IMR-90 (cell line): ENCODE data around the gene GNAI2. TPM values are rescaled to one million over a fixed set of nuclear protein-coding genes. Genes with fewer than 3 reads are reported as not detected.

Experiments
- ATAC-seq: fragments of 200-7000 bp; cut with Tn5 transposase; 2 replicates; pipeline ENCODE4 v1.9.1; 2020; ENCODE audit warnings: low read depth, mild to moderate bottlenecking, moderate library complexity
- BruUV-seq: library from RNA; stranded (reverse); fragments of 400-500 nt; replicated peaks from 2 replicates; lab custom pipeline; 2021; lab: Mats Ljungman, UMichigan
- CTCF ChIA-PET: fragments of 300-600 bp; formaldehyde crosslinking; extraction: SDS; loops from one replicate; lab custom pipeline; 2021; ENCODE audit warnings: antibody characterized with exemption; lab: Yijun Ruan, JAX
- POLR2A ChIA-PET: fragments of 300-600 bp; sonication (Branson Sonifier 250); formaldehyde crosslinking; loops from one replicate; lab custom pipeline; 2022; ENCODE audit warnings: antibody characterized with exemption; ENCODE audit not compliant: unreplicated experiment; lab: Charles Lee
- DNase-seq: peaks from one replicate; pipeline ENCODE4 v3.0.0; 2013
- H2AFZ ChIP-seq: replicated peaks from 2 replicates; pipeline ENCODE3; 2013; ENCODE audit warnings: low read length, mild to moderate bottlenecking; ENCODE audit not compliant: poor library complexity
- H2AK5ac ChIP-seq: 2 replicates; pipeline ENCODE4 v1.6.1; 2013; ENCODE audit warnings: low read depth, low read length, inconsistent platforms
- H2AK9ac ChIP-seq: replicated peaks from 2 replicates; pipeline ENCODE3; 2013; ENCODE audit warnings: mild to moderate bottlenecking, low read depth, low read length, moderate library complexity; ENCODE audit not compliant: poor library complexity
- H2BK120ac ChIP-seq: 2 replicates; pipeline ENCODE4 v1.6.1; 2013; ENCODE audit warnings: low read depth, low read length, inconsistent platforms
- H2BK15ac ChIP-seq: 3 replicates; pipeline ENCODE4 v1.6.1; 2013; ENCODE audit warnings: low read depth, low read length, inconsistent platforms
- H2BK20ac ChIP-seq: 2 replicates; pipeline ENCODE4 v1.6.1; 2013; ENCODE audit warnings: low read depth, mild to moderate bottlenecking, inconsistent platforms, low read length, moderate library complexity
- H2BK5ac ChIP-seq: 2 replicates; pipeline ENCODE4 v1.6.1; 2013; ENCODE audit warnings: mild to moderate bottlenecking, low read depth, low read length, inconsistent platforms; ENCODE audit not compliant: poor library complexity, severe bottlenecking
- H3K14ac ChIP-seq: replicated peaks from 2 replicates; pipeline ENCODE4 v1.6.1; 2013; ENCODE audit warnings: low read depth, low read length, inconsistent platforms
- H3K18ac ChIP-seq: 2 replicates; pipeline ENCODE4 v1.6.1; 2013; ENCODE audit warnings: low read depth, low read length, control low read depth
- H3K23ac ChIP-seq: 2 replicates; pipeline ENCODE4 v1.6.1; 2013; ENCODE audit warnings: low read depth, low read length, inconsistent platforms
- H3K27ac ChIP-seq: 2 replicates; pipeline ENCODE4 v1.5.1; 2013; ENCODE audit warnings: mild to moderate bottlenecking, control low read depth, low read length; ENCODE audit not compliant: insufficient read depth
- H3K27me3 ChIP-seq: 2 replicates; pipeline ENCODE4 v1.6.1; 2013; ENCODE audit warnings: low read length; ENCODE audit not compliant: control insufficient read depth, insufficient read depth
- H3K36me3 ChIP-seq: 2 replicates; pipeline ENCODE4 v1.6.1; 2013; ENCODE audit warnings: low read length, mixed read lengths; ENCODE audit not compliant: control insufficient read depth, insufficient read depth
- H3K4ac ChIP-seq: 2 replicates; pipeline ENCODE4 v1.6.1; 2013; ENCODE audit warnings: low read depth, low read length, inconsistent platforms
- H3K4me1 ChIP-seq: 2 replicates; pipeline ENCODE4 v1.6.1; 2013; ENCODE audit warnings: low read length, mixed read lengths; ENCODE audit not compliant: control insufficient read depth, insufficient read depth
- H3K4me2 ChIP-seq: 2 replicates; pipeline ENCODE4 v1.6.1; 2013; ENCODE audit warnings: low read depth, mild to moderate bottlenecking, control low read depth, low read length, moderate library complexity
- H3K4me3 ChIP-seq: 2 replicates; pipeline ENCODE4 v1.5.1; 2013; ENCODE audit warnings: low read depth, mild to moderate bottlenecking, control low read depth, low read length, moderate library complexity; ENCODE audit not compliant: insufficient read depth
- H3K56ac ChIP-seq: 2 replicates; pipeline ENCODE4 v1.6.1; 2013; ENCODE audit warnings: low read length, inconsistent platforms; ENCODE audit not compliant: insufficient read depth; ENCODE audit errors: extremely low read depth
- H3K79me1 ChIP-seq, 2 experiments: 2 replicates each; pipeline ENCODE4 v1.6.1; 2013; ENCODE audit warnings: low read length in 2 of 2, inconsistent platforms in 1 of 2, low read depth in 1 of 2
- H3K9ac ChIP-seq: 2 replicates; pipeline ENCODE4 v1.6.1; 2013; ENCODE audit warnings: low read depth, low read length, control low read depth
- H3K9me1 ChIP-seq: 2 replicates; pipeline ENCODE4 v1.6.1; 2013; ENCODE audit warnings: low read length, inconsistent platforms; ENCODE audit not compliant: insufficient read depth
- H3K9me3 ChIP-seq: 2 replicates; pipeline ENCODE4 v1.6.1; 2013; ENCODE audit warnings: low read length; ENCODE audit not compliant: control insufficient read depth, insufficient read depth
- H4K20me1 ChIP-seq: 2 replicates; pipeline ENCODE4 v1.6.1; 2013; ENCODE audit warnings: low read length, inconsistent platforms; ENCODE audit not compliant: insufficient read depth
- H4K5ac ChIP-seq: 2 replicates; pipeline ENCODE4 v1.6.1; 2013; ENCODE audit warnings: mild to moderate bottlenecking, low read depth, low read length, control low read depth
- H4K8ac ChIP-seq, 2 experiments: 2 replicates each; pipeline ENCODE4 v1.6.1; 2013; ENCODE audit warnings: low read depth in 2 of 2, low read length in 2 of 2, control low read depth in 1 of 2, inconsistent platforms in 1 of 2
- H4K91ac ChIP-seq: 2 replicates; pipeline ENCODE4 v1.6.1; 2013; ENCODE audit warnings: low read depth, low read length, inconsistent platforms; ENCODE audit not compliant: insufficient read depth
- BHLHE40 ChIP-seq: fragments of 150-350 bp; IDR thresholded peaks from 2 replicates; pipeline ENCODE4 v1.6.1; 2016; ENCODE audit warnings: mild to moderate bottlenecking, low read depth, low read length
- CEBPB ChIP-seq: IDR thresholded peaks from 2 replicates; pipeline ENCODE4 v1.6.1; 2012; ENCODE audit warnings: low read depth, low read length, improper control_type of control experiment
- CHD1 ChIP-seq: IDR thresholded peaks from 2 replicates; pipeline ENCODE4 v1.6.1; 2012; ENCODE audit warnings: low read depth, low read length, improper control_type of control experiment
- FOS ChIP-seq: fragments of 150-350 bp; IDR thresholded peaks from 2 replicates; pipeline ENCODE4 v1.6.1; 2016; ENCODE audit warnings: low read depth, low read length
- MAFK ChIP-seq: IDR thresholded peaks from 2 replicates; pipeline ENCODE4 v1.6.1; 2012; ENCODE audit warnings: low read depth, low read length, improper control_type of control experiment
- MAZ ChIP-seq: IDR thresholded peaks from 2 replicates; pipeline ENCODE4 v1.6.1; 2012; ENCODE audit warnings: low read depth, mild to moderate bottlenecking, low read length, improper control_type of control experiment, moderate library complexity, borderline replicate concordance
- MXI1 ChIP-seq: IDR thresholded peaks from 2 replicates; pipeline ENCODE4 v1.6.1; 2012; ENCODE audit warnings: low read depth, mild to moderate bottlenecking, low read length, moderate library complexity, borderline replicate concordance
- NFE2L2 ChIP-seq: fragments of 150-350 bp; IDR thresholded peaks from 2 replicates; pipeline ENCODE4 v1.6.1; 2016; ENCODE audit warnings: low read depth, mild to moderate bottlenecking, low read length
- POLR2A ChIP-seq: IDR thresholded peaks from 2 replicates; pipeline ENCODE4 v1.6.1; 2012; ENCODE audit warnings: mild to moderate bottlenecking, low read depth, low read length
- RAD21 ChIP-seq: IDR thresholded peaks from 2 replicates; pipeline ENCODE4 v1.6.1; 2012; ENCODE audit warnings: low read length, improper control_type of control experiment
- RCOR1 ChIP-seq: IDR thresholded peaks from 2 replicates; pipeline ENCODE4 v1.6.1; 2012; ENCODE audit warnings: mild to moderate bottlenecking, low read length, improper control_type of control experiment; ENCODE audit not compliant: insufficient replicate concordance
- RFX5 ChIP-seq: IDR thresholded peaks from 2 replicates; pipeline ENCODE4 v1.8.0; 2012; ENCODE audit warnings: low read depth, mild to moderate bottlenecking, low read length, moderate library complexity
- SMC3 ChIP-seq: fragments of 150-350 bp; IDR thresholded peaks from 2 replicates; pipeline ENCODE4 v1.6.1; 2016; ENCODE audit warnings: low read depth, mild to moderate bottlenecking, antibody characterized with exemption, low read length, moderate library complexity
- WGBS, 2 experiments: methylation state at CpG; one replicate each; pipeline versions ENCODE4 v1.1.5 to v1.1.7; 2013; ENCODE audit warnings: missing lambda C conversion rate in 2 of 2; ENCODE audit not compliant: insufficient read length in 1 of 2; ENCODE audit errors: extremely low coverage in 2 of 2; 5-methylcytosine and 5-hydroxymethylcytosine counted together
- dilution Hi-C: fragments of 300-500 bp; cut with HindIII; formaldehyde crosslinking; loops from one replicate; pipeline ENCODE4 v1.14.3; 2018; ENCODE audit warnings: low sequenced_read_pairs; ENCODE audit not compliant: unreplicated experiment
- in situ Hi-C: fragments of 300-500 bp; cut with MboI; formaldehyde crosslinking; loops from 3 replicates; pipeline ENCODE4 v1.14.3; 2019; ENCODE audit warnings: low sequenced_read_pairs, inconsistent platforms, mixed read lengths
- intact Hi-C: fragments of 100-400 bp; cut with micrococcal nuclease; formaldehyde crosslinking; loops from 2 replicates; pipeline ENCODE4 v1.10.0; 2022
- polyA plus RNA-seq, 3 experiments: library from polyadenylated mRNA; depleted of rRNA; stranded (reverse); fragments of >200 nt; gene quantifications; 2 replicates each; pipeline ENCODE4 v1.2.3, GENCODE V29; 2012; ENCODE audit warnings: low replicate concordance in 1 of 3
- total RNA-seq: library from RNA; depleted of rRNA; stranded (reverse); fragments of >200 nt; gene quantifications from 2 replicates; pipeline ENCODE4 v1.2.3, GENCODE V29; 2012
- TF ChIP-seq, protein P1 (sequence below): fragments of 150-350 bp; IDR thresholded peaks from 2 replicates; pipeline ENCODE4 v1.6.1; 2017; ENCODE audit warnings: mild to moderate bottlenecking, antibody characterized with exemption, low read length, low read depth
- TF ChIP-seq, protein P2 (sequence below): fragments of 150-350 bp; IDR thresholded peaks from 2 replicates; pipeline ENCODE4 v1.6.1; 2016; ENCODE audit warnings: low read depth, mild to moderate bottlenecking, low read length, moderate library complexity, borderline replicate concordance
- TF ChIP-seq, protein P3 (sequence below): conservative IDR thresholded peaks from 2 replicates; pipeline ENCODE4 v1.5.1; 2012; ENCODE audit warnings: mild to moderate bottlenecking, low read depth, low read length, improper control_type of control experiment

Gene GNAI2
- total and polyA plus RNA-seq, 2 of the 4 experiments (the other 2 are of a cell fraction) = 867 to 1,079 TPM

DNA sequence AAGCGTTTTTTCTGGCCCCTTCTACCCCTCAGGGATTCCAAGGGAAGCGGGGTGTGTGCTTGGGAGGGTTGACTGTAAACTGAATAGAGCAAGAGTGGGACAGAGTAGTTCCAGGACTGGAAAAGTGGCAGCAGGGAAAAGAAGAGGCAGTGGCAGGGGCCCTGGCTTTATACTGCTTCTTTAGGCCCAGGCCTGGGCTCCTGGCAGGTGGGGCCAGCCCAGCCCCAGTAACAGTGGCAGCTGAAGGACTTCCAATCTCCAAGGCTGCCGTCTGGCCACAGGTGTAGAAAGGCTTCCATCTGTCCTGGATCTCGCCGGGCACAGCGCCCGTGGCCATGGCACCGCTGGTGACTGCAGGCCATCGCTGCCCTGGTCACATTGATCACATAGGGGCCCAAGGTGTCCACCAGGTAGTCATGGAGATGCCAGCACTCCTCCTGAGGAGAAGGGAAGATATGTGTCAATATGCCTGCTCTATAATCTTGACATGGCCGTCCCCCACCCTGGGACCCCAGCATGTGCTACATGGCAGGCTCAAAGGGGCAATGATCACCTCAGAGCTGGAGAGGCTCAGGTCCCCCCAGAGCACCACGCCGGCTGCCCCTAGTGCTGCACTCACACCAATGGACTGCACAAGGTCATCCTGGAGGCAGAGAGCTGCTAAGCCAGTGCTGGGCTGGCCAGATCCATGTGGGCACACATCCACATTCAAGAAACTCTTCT lies 57.2 kb downstream of the GNAI2 start:
- Histone ChIP-seq H3K9me1 (peaks cover 3% of the 10 kb centered on the region), H2AK5ac (peak overlapping the region; percentile 48), H3K14ac (no peak overlapping the region), H4K91ac (no peak overlapping the region; the same call in 1 of the 2 replicates), H3K4me2 (no peak overlapping the region), H2BK5ac (no peak overlapping the region), H2AK9ac (peak overlapping the region; percentile 75), H3K4me1 (peaks cover 9% of the 10 kb centered on the region), H3K27ac (no peak overlapping the region), H3K79me1 (peaks cover 15 to 39% of the 10 kb centered on the region in 2 experiments), H4K20me1 (no peaks in the 10 kb centered on the region), H2BK120ac (no peak overlapping the region), H3K36me3 (peaks cover 17% of the 10 kb centered on the region), H4K5ac (peak overlapping the region; percentile 90), H3K9me3 (no peaks in the 10 kb centered on the region), H2BK20ac (no peak overlapping the region), H4K8ac (peak overlapping the region; percentile 85 to 99), H3K4ac (peak overlapping the region; percentile 80), H3K23ac (no peak overlapping the region), H3K56ac (no peak overlapping the region), H3K18ac (no peak overlapping the region), H2AFZ (peak overlapping the region; percentile 96), H2BK15ac (no peak overlapping the region), H3K9ac (no peak overlapping the region), H3K27me3 (no peaks in the 10 kb centered on the region), H3K4me3 (no peak overlapping the region)
- in situ Hi-C loops (no loop called here), dilution Hi-C loops (no loop called here), intact Hi-C loops (no loop called here)
- BruUV-seq = no TSS peak
- DNase-seq (no peak), ATAC-seq (no peak)
- 94% methylated on average over 8 of the region's 12 CpGs; no CpG with 5 or more reads in 1 of the 2 experiments for WGBS, 2 experiments
- ChIA-PET POLR2A (no interaction called here), CTCF (no interaction called here)
- TF ChIP-seq POLR2A (no peak), CHD1 (no peak), CEBPB (no peak), SMC3 (no peak), BHLHE40 (no peak), RAD21 (no peak), MAZ (no peak), MXI1 (no peak), RFX5 (no peak), RCOR1 (no peak), NFE2L2 (no peak), FOS (no peak), MAFK (no peak)
- TF ChIP-seq, protein P1, sequence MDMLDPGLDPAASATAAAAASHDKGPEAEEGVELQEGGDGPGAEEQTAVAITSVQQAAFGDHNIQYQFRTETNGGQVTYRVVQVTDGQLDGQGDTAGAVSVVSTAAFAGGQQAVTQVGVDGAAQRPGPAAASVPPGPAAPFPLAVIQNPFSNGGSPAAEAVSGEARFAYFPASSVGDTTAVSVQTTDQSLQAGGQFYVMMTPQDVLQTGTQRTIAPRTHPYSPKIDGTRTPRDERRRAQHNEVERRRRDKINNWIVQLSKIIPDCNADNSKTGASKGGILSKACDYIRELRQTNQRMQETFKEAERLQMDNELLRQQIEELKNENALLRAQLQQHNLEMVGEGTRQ = no peak
- TF ChIP-seq, protein P2, sequence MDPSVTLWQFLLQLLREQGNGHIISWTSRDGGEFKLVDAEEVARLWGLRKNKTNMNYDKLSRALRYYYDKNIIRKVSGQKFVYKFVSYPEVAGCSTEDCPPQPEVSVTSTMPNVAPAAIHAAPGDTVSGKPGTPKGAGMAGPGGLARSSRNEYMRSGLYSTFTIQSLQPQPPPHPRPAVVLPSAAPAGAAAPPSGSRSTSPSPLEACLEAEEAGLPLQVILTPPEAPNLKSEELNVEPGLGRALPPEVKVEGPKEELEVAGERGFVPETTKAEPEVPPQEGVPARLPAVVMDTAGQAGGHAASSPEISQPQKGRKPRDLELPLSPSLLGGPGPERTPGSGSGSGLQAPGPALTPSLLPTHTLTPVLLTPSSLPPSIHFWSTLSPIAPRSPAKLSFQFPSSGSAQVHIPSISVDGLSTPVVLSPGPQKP = no peak
- TF ChIP-seq, protein P3, sequence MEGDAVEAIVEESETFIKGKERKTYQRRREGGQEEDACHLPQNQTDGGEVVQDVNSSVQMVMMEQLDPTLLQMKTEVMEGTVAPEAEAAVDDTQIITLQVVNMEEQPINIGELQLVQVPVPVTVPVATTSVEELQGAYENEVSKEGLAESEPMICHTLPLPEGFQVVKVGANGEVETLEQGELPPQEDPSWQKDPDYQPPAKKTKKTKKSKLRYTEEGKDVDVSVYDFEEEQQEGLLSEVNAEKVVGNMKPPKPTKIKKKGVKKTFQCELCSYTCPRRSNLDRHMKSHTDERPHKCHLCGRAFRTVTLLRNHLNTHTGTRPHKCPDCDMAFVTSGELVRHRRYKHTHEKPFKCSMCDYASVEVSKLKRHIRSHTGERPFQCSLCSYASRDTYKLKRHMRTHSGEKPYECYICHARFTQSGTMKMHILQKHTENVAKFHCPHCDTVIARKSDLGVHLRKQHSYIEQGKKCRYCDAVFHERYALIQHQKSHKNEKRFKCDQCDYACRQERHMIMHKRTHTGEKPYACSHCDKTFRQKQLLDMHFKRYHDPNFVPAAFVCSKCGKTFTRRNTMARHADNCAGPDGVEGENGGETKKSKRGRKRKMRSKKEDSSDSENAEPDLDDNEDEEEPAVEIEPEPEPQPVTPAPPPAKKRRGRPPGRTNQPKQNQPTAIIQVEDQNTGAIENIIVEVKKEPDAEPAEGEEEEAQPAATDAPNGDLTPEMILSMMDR = no peak
